Activated naive CD8-positive, alpha-beta T cell treated with anti-CD3 and anti-CD28 coated beads for 36 hours (primary cell): ENCODE measurements around the gene NEDD9. TPM values are rescaled to one million over a fixed set of nuclear protein-coding genes. Genes with fewer than 3 reads are reported as not detected.

ENCODE experiments used
- DNase-seq: peaks from one replicate; pipeline ENCODE4 v3.0.0; 2021
- H3K27ac Mint-ChIP-seq: one replicate; pipeline ENCODE4 v1.8.0; 2022; ENCODE audit warnings: mild to moderate bottlenecking, moderate library complexity, mixed read lengths
- H3K27me3 Mint-ChIP-seq: one replicate; pipeline ENCODE4 v1.8.0; 2022; ENCODE audit warnings: mild to moderate bottlenecking, mixed read lengths
- H3K36me3 Mint-ChIP-seq: one replicate; pipeline ENCODE4 v1.8.0; 2021; ENCODE audit warnings: mild to moderate bottlenecking, mixed read lengths
- H3K4me1 Mint-ChIP-seq: one replicate; pipeline ENCODE4 v1.8.0; 2021; ENCODE audit warnings: mixed read lengths
- H3K4me3 Mint-ChIP-seq: one replicate; pipeline ENCODE4 v1.8.0; 2022; ENCODE audit warnings: mild to moderate bottlenecking, moderate library complexity, mixed read lengths
- H3K9me3 Mint-ChIP-seq: one replicate; pipeline ENCODE4 v1.8.0; 2022; ENCODE audit warnings: mixed read lengths
- total RNA-seq, 2 experiments: library from RNA; stranded (reverse); gene quantifications; one replicate each; pipeline ENCODE4 v1.2.3, GENCODE V29; 2021

NEDD9 gene, protein sequence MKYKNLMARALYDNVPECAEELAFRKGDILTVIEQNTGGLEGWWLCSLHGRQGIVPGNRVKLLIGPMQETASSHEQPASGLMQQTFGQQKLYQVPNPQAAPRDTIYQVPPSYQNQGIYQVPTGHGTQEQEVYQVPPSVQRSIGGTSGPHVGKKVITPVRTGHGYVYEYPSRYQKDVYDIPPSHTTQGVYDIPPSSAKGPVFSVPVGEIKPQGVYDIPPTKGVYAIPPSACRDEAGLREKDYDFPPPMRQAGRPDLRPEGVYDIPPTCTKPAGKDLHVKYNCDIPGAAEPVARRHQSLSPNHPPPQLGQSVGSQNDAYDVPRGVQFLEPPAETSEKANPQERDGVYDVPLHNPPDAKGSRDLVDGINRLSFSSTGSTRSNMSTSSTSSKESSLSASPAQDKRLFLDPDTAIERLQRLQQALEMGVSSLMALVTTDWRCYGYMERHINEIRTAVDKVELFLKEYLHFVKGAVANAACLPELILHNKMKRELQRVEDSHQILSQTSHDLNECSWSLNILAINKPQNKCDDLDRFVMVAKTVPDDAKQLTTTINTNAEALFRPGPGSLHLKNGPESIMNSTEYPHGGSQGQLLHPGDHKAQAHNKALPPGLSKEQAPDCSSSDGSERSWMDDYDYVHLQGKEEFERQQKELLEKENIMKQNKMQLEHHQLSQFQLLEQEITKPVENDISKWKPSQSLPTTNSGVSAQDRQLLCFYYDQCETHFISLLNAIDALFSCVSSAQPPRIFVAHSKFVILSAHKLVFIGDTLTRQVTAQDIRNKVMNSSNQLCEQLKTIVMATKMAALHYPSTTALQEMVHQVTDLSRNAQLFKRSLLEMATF
- 10 to 100 TPM; 32.0 to 33.7 TPM for total RNA-seq

DNA sequence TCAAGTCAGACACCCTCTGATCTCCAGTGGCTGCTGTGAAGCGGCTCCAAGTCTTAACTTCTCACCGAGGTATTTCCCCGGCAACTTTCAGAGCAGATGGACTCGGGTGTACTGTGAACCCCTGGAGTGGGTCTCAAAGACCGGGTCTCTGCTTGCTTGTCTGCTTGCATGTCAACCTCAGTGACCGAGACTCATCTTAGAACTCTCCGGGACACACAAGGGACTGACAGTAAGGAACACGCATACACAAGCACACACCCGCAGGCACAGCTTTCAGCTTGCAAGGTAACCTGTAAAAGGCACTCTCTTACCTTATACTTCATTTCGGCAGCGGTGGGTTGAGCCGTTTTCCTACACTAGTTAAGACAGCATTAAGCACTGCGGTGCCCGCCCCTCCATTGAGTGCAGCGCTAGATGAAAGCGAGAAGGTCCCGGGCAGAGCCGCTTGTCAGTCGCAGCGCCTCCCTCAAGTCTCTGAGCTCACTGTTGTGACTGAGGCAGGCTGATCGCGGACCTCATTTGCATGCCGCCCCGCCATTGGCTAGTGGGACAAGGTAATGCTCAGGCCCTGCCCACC is at the start of gene NEDD9:
Gene NEDD9, minus strand, starts transcription at position 476 of the 577 bp plus-strand sequence. Its CDS starts 153 bp downstream, at position 323.
- peaks cover 52% of the 10 kb centered on the region for H3K4me1 Mint-ChIP-seq
- H3K27ac Mint-ChIP-seq, result peak within 1 kb of the TSS; percentile 94
- DNase-seq, result peak; percentile 94
- peak within 1 kb of the TSS; percentile 85 for H3K4me3 Mint-ChIP-seq
- H3K27me3 Mint-ChIP-seq, result no peaks in the 10 kb centered on the region
- no peaks in the 10 kb centered on the region for H3K9me3 Mint-ChIP-seq
- peaks cover 23% of the 10 kb centered on the region for H3K36me3 Mint-ChIP-seq

DNA sequence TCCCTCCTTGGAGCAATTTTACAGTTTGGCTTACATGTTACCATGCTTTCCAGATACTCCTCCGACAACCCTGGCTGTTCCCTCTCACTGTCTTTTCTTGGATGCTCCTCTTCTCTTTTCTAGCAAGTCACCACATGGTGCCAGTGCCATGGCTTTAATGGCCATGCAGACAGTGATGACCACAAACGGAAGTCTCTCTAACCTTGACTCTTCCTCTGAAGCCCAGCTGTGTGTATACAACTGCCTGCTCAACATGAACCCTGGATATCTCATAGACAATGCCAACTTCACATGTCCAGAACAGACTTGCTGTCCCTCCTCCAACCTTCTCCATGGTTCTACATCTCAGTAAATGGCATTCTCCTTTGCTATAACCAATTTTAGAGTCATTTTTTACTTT is 49.8 kb upstream of the NEDD9 start:
- no peaks in the 10 kb centered on the region for H3K27me3 Mint-ChIP-seq
- H3K27ac Mint-ChIP-seq, result no peak overlapping the region
- H3K36me3 Mint-ChIP-seq, result peaks cover 27% of the 10 kb centered on the region
- H3K9me3 Mint-ChIP-seq, result peaks cover 2% of the 10 kb centered on the region
- H3K4me1 Mint-ChIP-seq, result peaks cover 18% of the 10 kb centered on the region
- no peak for DNase-seq
- no peak overlapping the region for H3K4me3 Mint-ChIP-seq

DNA sequence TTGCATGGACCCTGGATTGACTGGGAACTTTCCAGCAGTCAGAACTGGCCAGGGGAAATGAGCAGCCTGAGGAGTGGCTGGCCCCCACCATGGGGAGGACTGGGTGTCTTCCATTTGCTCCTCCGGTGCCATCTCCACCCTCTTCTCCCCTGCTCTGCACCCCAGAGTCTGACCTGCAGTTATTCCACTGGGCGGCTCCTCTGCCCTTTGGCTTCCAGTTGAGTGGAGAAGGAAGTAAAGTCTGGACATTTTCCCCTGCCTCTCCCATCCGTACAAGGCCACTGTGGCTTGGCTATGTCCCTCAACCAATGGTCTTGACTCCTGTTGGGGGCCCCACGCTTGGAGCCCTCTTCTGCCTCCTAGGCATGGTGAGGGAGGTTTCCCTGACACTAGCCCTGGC is 47.9 kb upstream of the NEDD9 start:
- no peaks in the 10 kb centered on the region for H3K27me3 Mint-ChIP-seq
- no peaks in the 10 kb centered on the region for H3K9me3 Mint-ChIP-seq
- H3K4me3 Mint-ChIP-seq, result no peak overlapping the region
- peaks cover 32% of the 10 kb centered on the region for H3K4me1 Mint-ChIP-seq
- H3K27ac Mint-ChIP-seq, result no peak overlapping the region
- peaks cover 23% of the 10 kb centered on the region for H3K36me3 Mint-ChIP-seq
- DNase-seq, result no peak

DNA sequence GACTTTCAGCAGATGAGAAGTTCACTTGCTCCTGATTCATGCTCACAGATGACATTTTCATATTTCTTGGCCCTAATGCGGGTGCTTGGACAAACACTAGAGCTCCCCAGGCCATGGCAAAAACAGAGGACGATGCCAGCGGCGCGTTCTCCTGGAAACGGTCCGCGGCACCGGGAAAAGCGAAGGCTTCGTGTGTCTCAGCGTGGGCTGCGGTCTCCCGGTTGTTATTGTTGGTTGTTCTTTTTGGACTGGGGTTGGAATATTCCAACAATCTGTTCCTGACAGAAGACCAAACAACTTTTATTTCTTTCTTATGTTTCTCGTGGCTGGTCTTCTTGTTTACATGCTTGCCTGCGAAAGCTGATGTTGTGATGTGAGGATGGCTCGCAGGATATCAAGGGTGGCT is 46.8 kb upstream of the NEDD9 start:
- Mint-ChIP-seq H3K9me3 (no peaks in the 10 kb centered on the region), H3K4me1 (peaks cover 34% of the 10 kb centered on the region), H3K27me3 (no peaks in the 10 kb centered on the region), H3K36me3 (peaks cover 29% of the 10 kb centered on the region), H3K27ac (no peak overlapping the region), H3K4me3 (no peak overlapping the region)
- no peak for DNase-seq

DNA sequence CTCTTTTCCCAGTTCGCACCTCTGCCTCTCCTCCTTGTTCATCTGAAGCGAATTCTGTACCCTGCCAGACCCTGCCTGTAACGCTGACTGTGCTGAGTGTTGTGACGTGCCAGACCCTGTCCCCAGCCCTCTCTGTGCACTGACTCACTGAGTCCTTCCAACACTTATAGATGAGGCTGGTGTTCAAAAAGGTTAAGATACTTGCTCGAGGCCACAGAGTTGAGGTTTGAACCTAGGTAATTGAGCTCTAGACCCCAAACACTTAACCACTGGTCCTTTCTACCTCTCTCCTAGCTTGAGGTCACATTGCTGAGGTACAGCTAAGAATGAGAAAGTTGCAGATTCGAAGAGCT is 45.7 kb upstream of the NEDD9 start:
- H3K27ac Mint-ChIP-seq, result peak overlapping the region; percentile 77
- H3K4me3 Mint-ChIP-seq, result no peak overlapping the region
- H3K4me1 Mint-ChIP-seq, result peaks cover 36% of the 10 kb centered on the region
- no peak for DNase-seq
- peaks cover 34% of the 10 kb centered on the region for H3K36me3 Mint-ChIP-seq
- H3K9me3 Mint-ChIP-seq, result no peaks in the 10 kb centered on the region
- no peaks in the 10 kb centered on the region for H3K27me3 Mint-ChIP-seq

DNA sequence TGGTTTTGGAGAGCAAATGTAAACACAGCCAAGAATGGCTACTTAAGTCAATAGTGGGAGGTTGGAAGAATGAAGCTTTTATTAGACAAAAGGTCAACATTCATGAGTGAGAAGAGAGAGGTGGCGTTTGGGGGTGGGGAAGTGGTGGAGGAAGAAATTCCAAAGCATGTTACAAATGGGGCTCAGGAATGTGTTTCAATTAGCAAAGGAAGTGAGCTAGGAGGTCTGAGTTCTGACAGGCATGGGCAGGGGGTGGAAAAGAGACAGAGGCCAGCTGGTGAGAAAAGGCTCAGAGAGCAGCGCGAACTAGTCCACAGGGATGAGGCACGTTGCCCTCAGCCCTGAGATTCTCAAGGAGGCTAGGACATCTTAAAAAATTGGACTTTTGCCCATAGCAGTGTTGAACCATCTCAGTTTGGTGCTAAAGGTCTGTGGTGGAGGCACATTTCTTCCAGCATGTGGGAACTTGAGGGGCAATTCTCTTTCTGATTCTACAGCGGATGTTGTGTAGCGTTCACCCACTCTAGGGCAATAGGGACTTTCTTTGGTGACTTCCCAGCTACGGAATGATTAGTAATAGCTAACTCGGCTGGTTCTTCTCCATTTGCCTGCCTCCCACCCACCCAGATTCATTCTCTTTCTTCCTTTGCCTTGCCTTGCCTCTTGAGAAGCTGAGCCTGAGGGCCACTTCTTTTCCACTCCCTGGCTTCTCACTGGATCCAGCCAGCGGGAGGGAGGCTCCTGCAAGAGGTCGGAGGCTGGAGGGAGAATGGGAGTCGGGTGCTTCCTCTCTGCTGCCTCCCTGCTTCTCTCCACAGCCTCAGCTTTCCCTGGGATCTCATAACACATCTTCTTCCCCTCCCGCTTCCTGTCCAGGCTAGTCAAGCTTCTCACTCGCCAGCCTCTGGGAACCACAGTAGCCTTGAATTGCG is 45.1 kb upstream of the NEDD9 start:
- no peak for DNase-seq
- no peaks in the 10 kb centered on the region for H3K9me3 Mint-ChIP-seq

DNA sequence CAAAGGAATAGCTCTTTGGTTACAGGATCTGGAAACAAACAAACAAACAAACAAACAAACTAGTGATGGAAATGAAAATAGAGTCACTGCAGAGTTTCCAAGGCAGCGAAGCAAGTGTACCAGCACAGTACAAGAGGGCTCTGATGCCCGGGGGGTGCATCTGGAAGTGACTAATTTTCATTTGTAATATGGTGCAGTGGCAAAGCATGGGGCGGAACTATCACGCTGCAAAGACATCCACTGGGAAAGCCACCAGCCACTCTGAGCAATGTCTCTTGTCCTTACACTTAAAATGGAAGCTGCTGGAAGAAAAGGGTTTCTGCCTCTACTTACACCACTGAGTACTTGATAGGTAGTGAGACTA is 44.4 kb upstream of the NEDD9 start:
- no peak for DNase-seq
- Mint-ChIP-seq H3K9me3 (no peaks in the 10 kb centered on the region), H3K27ac (peak overlapping the region; percentile 77), H3K4me3 (no peak overlapping the region), H3K4me1 (peaks cover 36% of the 10 kb centered on the region), H3K36me3 (peaks cover 44% of the 10 kb centered on the region), H3K27me3 (no peaks in the 10 kb centered on the region)

More for the DNA sequence above, 45.1 kb upstream of the NEDD9 start:
- Mint-ChIP-seq H3K4me3 (no peak overlapping the region), H3K36me3 (peaks cover 37% of the 10 kb centered on the region), H3K27me3 (no peaks in the 10 kb centered on the region), H3K4me1 (peaks cover 36% of the 10 kb centered on the region), H3K27ac (peak overlapping the region; percentile 77)

DNA sequence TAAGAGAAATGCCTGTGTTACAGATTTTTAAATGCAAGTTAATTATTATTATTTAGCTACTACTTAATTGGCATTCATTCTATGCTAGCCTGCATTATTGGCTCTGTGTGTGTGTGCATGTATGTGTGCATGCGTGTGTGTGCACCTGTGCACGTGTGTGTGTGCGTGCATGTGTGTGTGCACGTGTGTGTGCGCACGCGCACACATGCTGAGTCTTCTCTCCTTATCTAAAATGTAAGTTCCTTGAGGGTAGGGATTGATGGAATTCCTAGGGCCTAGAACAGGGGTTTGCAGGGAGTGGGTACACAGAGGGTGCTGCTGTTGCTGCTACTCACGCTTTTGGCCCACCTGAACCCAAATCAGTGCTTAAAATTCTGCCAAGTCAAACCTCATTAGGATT is 43.8 kb upstream of the NEDD9 start:
- Mint-ChIP-seq H3K4me3 (no peak overlapping the region), H3K4me1 (peaks cover 36% of the 10 kb centered on the region)

DNA sequence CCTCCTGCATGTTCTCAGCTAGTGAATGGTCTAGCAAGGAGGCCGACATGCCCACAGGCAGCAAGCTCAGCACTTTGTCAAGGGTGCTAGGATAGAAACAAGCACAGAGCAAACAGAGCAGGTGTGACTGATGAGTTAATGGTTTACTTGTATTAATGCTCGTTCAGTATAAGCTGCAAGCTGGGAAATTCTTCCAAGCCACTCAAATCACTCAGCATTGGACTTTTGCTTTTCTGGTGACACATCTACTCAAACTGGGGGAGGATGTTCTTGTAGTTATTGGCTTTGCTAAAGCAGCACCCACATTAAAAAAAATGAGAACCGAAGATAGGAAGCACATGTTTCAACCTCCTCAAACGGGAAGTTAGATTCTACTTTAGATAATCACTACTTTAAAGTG is 43.1 kb upstream of the NEDD9 start:
- Mint-ChIP-seq H3K4me1 (peaks cover 36% of the 10 kb centered on the region), H3K27ac (peak overlapping the region; percentile 82), H3K36me3 (peaks cover 50% of the 10 kb centered on the region), H3K27me3 (no peaks in the 10 kb centered on the region), H3K4me3 (no peak overlapping the region), H3K9me3 (no peaks in the 10 kb centered on the region)
- no peak for DNase-seq

More for the DNA sequence above, 43.8 kb upstream of the NEDD9 start:
- DNase-seq, result no peak
- Mint-ChIP-seq H3K27me3 (no peaks in the 10 kb centered on the region), H3K27ac (no peak overlapping the region), H3K9me3 (no peaks in the 10 kb centered on the region), H3K36me3 (peaks cover 50% of the 10 kb centered on the region)

DNA sequence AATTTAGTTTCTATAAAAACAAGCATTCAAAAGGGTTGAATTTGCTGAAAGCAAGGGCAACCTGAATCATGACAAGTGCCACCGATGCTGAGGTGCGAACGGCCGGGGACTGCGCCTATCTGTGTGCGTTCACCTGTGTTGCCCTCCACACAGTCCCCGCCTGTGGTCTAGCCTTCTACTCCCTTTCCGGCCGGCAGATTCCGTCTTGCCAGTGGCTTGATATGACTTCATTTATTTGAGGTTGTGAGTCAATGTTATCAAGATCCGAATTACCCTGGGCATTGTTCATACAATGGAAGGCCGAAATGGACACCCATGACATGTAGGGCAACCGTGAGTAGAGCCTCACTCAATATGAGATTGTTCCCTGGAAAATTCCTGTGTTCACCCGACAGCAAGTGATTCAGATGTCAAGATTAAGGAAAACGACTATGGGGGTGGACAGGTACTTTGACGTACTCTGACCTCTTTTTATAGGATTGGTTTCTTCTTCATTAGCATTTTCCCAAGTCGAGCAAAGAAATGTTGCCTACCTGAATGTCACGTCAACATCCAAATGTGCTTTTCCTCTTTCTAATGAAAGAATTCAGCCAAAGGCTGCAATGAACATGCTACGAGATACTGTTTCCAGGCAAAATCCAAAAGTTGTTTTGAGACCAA is 41.1 kb upstream of the NEDD9 start:
- Mint-ChIP-seq H3K27me3 (no peaks in the 10 kb centered on the region), H3K27ac (no peak overlapping the region), H3K36me3 (peaks cover 40% of the 10 kb centered on the region), H3K4me3 (no peak overlapping the region), H3K4me1 (peaks cover 34% of the 10 kb centered on the region), H3K9me3 (no peaks in the 10 kb centered on the region)
- DNase-seq, result no peak

DNA sequence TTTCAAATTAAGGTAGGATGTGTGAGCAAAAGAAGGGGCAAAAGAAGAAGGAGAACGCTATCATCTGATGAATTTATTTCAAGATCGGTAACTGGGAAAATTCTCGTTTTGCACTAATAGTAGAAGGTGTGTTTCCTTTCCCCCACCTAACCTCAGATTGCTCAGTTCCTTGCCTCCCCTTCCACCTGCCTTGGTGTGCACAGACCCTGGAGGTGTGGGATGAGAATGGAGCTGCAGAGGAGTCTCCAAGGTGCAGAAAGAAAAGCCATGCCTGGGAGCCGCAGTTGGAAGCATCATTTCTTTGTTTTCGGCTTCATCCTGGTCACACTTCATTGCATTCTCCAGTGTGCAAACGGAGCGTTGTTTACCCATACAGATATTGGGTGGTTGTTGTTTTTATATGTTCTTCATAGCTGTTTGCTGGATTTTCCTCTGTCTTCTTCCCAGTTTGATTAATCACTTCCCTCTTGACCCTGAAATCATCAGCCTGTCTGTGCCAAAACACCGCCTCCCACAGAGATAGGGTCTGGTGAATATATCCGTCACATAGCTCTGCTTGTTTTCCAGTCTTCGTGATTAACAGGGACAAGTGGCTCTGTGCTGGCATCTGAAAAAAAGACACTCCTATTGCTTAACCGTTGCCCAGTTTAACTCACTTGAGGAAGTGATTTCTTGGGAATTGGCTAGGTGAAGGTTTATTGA is 40.2 kb upstream of the NEDD9 start:
- H3K27me3 Mint-ChIP-seq, result no peaks in the 10 kb centered on the region
- H3K9me3 Mint-ChIP-seq, result no peaks in the 10 kb centered on the region
- no peak overlapping the region for H3K27ac Mint-ChIP-seq
- H3K36me3 Mint-ChIP-seq, result peaks cover 36% of the 10 kb centered on the region
- H3K4me3 Mint-ChIP-seq, result no peak overlapping the region
- peaks cover 25% of the 10 kb centered on the region for H3K4me1 Mint-ChIP-seq
- DNase-seq, result no peak

DNA sequence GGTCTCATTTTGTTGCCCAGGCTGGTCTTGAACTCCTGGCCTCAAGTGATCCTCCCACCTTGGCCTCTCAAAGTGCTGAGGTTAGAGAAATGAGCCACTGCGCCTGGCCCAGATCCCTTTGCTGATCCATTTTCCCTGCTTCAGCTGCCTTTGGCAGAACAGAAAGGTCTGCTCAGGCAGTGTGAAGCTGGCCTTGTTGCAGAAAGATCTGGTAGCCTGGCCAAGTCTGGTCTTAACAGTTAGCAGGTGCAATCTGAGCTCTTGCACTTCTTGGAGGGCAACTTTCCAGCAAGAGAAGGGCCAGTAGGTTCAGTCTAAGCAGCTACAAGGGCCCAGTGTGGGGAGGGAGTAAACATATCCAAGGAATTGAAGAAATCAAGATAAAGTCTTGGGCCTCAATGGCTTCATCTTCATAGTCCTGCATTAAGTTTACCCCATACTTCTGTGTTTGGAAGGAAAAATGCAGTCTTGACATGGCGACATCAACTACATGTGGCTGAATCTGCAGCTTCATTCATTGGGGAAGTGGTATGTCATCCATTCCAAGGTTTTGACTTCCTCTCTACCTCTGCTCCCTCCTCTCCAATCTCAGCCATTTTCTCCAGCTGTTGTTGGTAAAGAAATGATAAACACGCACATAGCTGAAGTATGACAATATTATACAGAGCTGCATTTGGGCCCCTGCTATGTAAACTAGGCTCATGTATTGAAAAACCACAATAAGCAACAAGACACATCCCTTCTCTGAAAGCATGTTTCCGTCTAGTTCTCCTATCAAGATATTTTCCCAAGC is 39.0 kb upstream of the NEDD9 start:
- Mint-ChIP-seq H3K27me3 (no peaks in the 10 kb centered on the region), H3K4me1 (peaks cover 16% of the 10 kb centered on the region), H3K27ac (no peak overlapping the region), H3K36me3 (peaks cover 34% of the 10 kb centered on the region), H3K4me3 (no peak overlapping the region), H3K9me3 (no peaks in the 10 kb centered on the region)
- no peak for DNase-seq
